Ecto neural progenitor cell (in vitro differentiated cells): Measurements from ENCODE around the gene PAFAH1B1.
"Not testable (repeated sequence)": the region's sequence is repeated elsewhere in the genome, so short reads cannot be mapped to it uniquely, and the experiment has no call there.

Experiments
- DNase-seq: peaks from one replicate; pipeline ENCODE4 v3.0.0-alpha.2; 2018; ENCODE audit warnings: low spot score

Gene PAFAH1B1

DNA sequence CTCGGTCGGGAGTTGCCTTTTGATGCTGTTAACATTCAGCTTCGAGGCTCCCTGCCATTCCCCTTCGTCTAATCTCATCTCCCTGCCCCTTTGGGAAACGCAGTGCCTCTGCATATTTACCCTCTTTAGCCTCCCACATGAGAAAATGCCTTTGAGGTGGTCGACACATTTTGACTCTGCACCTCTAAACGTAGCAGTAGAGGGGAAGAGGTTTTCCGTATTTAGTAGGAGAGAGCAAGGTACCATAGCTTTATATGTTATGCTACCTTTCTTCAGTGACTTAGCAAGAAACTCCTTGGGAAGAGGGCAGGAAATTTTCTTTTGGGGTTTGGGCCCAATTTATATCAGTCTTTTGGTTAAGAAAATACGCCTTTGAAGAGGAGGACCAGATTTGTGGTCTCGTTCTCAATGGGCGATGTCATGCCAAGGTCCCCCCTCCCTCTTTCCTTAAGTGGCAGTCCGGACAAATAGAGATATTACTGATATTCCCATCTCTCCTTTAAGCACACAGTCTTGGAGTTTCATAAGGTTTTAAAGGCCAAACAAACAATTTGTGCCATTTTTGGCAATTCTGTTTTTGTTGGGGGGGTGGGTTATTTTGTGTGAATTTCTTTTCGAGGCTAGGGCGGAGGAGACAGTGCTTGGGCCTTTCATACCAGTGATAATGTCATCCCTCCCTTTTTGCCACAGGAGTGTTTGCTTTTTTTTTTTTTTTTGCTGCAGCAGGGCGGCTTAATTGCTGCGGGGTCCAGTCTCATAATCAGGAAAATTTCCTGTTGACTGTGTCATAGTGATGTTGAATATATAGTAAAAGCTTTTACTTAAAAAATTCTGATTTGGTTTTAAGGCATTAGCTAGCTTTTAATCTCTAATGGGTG is 1.5 kb downstream of the PAFAH1B1 start:
- no peak for DNase-seq

- no peak for DNase-seq
Measured at GRCh38 chr17:2595716-2596115, 2.3 kb downstream of the PAFAH1B1 start.

DNA sequence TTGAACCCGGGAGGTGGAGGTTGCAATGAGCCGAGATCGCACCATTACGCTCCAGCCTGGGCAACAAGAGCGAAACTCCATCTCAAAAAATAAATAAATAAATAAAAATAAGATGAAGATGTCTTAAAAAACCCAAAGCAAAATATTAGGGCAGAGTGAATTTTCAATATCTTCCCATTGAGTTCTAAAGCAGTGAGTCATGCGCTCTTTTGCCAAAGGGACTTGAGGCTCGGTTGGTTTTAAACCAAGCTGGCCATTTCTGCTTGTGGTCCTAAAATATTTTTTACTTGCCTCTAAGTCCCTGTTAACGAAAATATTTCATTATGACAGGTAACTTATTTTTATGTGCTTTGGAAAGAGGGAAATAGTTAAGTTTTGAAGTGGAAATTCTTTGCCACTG is 4.7 kb downstream of the PAFAH1B1 start:
- DNase-seq, result no peak

- DNase-seq, result no peak
Measured at GRCh38 chr17:2602597-2603017, 9.2 kb downstream of the PAFAH1B1 start.

GRCh38 chr17:2608350-2608913 is 15.0 kb downstream of the PAFAH1B1 start:
- DNase-seq, result no peak

DNA sequence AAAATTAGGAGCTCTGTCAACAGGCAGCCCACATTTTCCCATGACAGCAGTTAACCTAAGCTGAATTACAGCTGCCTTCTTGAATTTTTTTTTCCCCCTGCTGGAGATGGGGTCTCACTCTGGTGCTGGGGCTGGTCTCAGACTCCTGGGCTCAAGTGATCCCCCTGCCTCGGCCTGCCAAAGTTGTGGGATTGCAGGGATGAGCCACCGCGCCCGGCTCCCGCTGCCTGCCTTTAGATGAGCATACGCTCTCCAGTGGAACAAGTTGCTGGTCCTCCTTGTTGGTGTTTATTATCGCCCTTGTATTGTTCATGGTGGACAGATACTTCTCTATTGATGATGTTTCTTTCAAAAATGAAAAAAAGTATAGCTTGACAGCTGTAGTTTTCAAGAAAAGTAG is 15.6 kb downstream of the PAFAH1B1 start:
- no peak for DNase-seq

- no peak for DNase-seq
Measured at GRCh38 chr17:2610195-2611175, 17.0 kb downstream of the PAFAH1B1 start.

- DNase-seq, result no peak
Measured at GRCh38 chr17:2611627-2612026, 18.2 kb downstream of the PAFAH1B1 start.

DNA sequence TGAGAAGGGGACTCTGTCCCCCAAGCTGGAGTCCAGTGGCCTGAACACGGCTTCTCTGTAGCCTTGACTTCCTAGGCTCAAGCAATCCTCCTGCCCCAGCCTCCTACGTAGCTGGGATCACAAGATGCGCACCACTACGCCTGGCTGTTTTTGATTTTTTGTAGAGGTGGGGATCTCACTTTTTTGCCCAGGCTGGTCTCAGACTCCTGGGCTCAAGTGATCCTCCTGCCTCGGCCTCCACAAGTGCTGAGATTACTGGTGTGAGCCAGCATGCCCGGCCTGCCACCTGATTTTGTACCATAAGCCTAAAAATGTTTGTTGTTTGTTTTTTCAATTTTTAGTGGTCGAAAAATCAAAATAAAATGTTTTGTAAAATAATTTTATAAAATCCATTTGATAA is 19.2 kb downstream of the PAFAH1B1 start:
- no peak for DNase-seq

GRCh38 chr17:2613089-2613808 is 19.8 kb downstream of the PAFAH1B1 start:
- DNase-seq, result no peak

DNA sequence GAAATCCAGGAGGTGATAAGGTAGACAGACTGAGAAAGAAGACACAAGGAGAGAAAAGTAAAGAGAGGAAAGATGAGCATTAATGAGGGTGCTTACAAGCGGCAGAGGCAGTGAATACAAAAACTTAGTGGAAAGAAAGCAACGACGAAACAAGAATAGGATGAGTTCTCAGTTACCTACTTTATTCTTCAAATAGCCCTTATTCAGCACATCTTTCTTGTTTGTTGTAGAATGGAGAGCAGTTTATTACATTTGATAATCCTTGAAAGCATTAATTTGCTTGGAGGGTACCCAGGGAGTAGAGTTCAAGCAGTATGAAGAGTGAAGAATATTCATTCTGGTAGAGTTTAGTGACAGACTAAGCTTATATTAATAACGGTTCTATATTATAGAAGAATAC is 22.4 kb downstream of the PAFAH1B1 start:
- DNase-seq, result no peak

DNA sequence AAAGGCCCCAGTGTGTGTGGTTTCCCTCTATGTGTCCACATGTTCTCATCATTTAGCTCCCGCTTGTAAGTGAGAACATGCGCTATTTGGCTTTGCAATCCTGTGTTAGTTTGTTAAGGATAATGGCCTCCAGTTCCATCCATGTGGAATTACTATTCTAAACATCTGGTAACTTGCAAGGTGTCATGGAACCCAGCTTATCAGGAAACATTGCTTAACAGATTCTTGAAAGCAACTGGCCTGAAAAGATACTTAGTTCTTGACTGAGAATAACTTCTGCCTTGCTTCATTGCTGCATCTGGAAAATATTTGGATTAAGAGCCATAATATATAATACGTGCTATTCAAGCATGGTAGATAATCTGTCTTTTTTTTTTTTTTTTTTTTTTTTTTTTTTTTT is 27.8 kb downstream of the PAFAH1B1 start:
- no peak for DNase-seq

GRCh38 chr17:2621951-2622405 is 28.5 kb downstream of the PAFAH1B1 start:
- DNase-seq, result not testable (repeated sequence)

- DNase-seq, result not testable (repeated sequence)
Measured at GRCh38 chr17:2622721-2623301, 29.4 kb downstream of the PAFAH1B1 start.

DNA sequence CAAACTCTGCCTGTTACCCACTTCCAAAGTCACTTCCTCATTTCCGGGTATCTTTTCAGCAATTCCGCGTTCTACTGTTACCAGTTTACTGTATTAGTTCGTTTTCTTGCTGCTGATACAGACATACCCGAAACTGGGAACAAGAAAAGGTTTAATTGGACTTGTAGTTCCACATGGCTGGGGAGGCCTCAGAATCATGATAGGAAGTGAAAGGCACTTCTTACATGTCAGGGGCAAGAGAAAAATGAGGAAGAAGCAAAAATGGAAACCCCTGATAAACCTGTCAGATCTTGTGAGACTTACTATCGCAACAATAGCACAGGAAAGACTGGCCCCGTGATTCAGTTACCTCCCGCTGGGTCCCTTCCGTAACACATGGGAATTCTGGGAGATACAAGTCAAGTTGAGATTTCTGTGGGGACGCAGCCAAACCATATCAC is 30.9 kb downstream of the PAFAH1B1 start:
- no peak for DNase-seq

DNA sequence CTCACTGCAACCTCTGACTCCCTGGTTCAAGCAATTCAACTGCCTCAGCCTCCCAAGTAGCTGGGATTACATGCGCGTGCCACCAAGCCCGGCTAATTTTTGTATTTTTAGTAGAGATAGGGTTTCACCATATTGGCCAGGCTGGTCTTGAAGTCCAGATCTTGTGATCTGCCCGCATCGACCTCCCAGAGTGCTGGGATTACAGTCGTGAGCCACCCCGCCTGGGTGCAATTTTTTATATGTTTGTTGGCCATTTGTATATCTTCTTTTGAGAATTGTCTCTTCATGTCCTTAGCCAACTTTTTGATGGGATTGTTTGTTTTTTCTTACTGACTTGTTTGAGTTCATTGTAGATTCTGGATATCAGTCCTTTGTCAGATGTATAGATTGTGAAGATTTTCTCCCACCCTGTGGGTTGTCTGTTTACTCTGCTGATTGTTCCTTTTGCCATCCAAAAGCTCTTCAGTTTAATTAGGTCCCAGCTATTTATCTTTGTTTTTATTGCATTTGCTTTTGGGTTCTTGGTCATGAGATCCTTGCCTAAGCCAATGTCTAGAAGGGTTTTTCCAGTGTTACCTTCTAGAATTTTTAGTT is 33.3 kb downstream of the PAFAH1B1 start:
- not testable (repeated sequence) for DNase-seq

DNA sequence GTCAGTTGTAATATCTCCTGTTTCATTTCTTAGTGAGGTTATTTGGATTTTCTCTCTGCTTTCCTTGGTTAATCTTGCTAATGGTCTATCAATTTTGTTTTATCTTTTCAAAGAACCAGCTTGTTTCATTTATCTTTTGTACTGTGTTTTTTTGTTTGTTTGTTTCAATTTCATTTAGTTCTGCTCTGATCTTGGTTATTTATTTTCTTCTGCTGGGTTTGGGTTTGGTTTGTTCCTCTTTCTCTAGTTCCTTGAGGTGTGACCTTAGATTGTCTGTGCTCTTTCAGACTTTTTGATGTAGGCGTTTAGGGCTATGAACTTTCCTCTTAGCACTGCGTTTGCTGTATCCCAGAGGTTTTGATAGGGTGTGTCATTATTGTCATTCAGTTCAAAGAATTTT is 35.5 kb downstream of the PAFAH1B1 start:
- DNase-seq, result not testable (repeated sequence)

DNA sequence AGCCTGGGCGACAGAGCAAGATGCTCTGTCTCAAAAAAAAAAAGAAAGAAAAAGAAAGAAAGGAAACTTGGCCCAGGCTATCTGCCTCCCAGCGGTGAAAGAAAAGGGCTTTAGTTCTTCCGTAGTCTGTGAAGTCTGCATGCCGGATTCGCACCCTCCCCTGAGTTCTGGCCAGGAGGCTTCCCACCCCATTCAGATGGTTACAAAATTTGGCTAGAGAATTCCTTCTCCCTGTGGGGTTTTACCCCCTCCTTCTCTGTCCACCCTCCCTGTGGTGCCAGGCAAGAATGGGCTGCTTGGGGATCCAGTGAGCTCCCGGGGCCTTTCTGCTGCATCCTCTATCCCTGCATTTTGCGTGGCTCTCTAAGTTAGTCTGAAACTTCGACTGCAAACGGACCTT is 37.8 kb downstream of the PAFAH1B1 start:
- no peak for DNase-seq

DNA sequence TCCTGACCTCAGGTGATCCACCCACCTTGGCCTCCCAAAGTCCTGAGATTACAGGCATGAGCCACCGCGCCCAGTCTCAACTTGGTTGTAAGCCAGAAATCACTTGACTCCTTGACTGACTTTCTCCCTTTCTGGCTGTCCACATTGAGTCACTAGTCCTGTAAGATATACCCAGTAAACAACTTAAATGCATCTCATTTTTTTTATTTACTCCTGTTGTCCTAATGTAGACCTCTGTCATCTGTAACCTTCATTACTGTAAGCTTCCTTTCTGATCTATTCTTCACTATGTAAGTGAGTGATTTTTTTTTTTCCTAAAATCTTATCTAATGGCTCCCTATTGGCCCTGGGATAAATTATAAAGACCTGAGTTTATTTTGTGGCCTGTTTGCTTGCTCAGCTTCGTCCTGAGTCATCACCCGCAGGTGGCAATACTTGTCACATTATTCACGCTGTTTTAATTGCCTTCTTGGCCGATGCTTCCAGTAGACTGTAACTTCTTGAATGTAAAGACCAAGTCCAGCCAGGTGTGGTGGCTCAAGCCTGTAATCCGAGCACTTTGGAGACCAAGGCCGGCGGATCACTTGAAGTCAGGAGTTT is 41.0 kb downstream of the PAFAH1B1 start:
- DNase-seq, result no peak

GRCh38 chr17:2635241-2635640 is 41.8 kb downstream of the PAFAH1B1 start:
- no peak for DNase-seq
